ENCODE data around the gene ANKRD40CL.

Gene ANKRD40CL

GRCh38 chr17:50802609-50803571, 35.6 kb upstream of the ANKRD40CL start:
- peaks cover 6% of the 10 kb centered on the region; the same call in 1 of the 2 replicates for H3K4me1 ChIP-seq (ENCODE audit: low read length)
- no peaks in the 10 kb centered on the region for H3K79me2 ChIP-seq (ENCODE audit: low read length)
- no peaks in the 10 kb centered on the region for H3K9me2 ChIP-seq (replicated peaks; ENCODE audit: insufficient read depth, low read length)
- no peak for DNase-seq
- H4K20me1 ChIP-seq (ENCODE audit: insufficient read depth, low read length) = no peaks in the 10 kb centered on the region
- H3K27ac ChIP-seq (ENCODE audit: low read length) = no peak overlapping the region
- H3K4me3 ChIP-seq (ENCODE audit: low read length) = no peak overlapping the region
- no peak overlapping the region for H3K9ac ChIP-seq (ENCODE audit: low read length)
- H2AFZ ChIP-seq (ENCODE audit: low read length) = no peak overlapping the region; the same call in 1 of the 2 replicates
- TF ChIP-seq EZH2 (optimal IDR thresholded peaks at IDR 0.05; ENCODE audit: low read depth, low read length) (no peak), EZH2phosphoT487 (IDR thresholded peaks at IDR 0.05; ENCODE audit: low read length) (no peak)
- TF ChIP-seq, protein P1, sequence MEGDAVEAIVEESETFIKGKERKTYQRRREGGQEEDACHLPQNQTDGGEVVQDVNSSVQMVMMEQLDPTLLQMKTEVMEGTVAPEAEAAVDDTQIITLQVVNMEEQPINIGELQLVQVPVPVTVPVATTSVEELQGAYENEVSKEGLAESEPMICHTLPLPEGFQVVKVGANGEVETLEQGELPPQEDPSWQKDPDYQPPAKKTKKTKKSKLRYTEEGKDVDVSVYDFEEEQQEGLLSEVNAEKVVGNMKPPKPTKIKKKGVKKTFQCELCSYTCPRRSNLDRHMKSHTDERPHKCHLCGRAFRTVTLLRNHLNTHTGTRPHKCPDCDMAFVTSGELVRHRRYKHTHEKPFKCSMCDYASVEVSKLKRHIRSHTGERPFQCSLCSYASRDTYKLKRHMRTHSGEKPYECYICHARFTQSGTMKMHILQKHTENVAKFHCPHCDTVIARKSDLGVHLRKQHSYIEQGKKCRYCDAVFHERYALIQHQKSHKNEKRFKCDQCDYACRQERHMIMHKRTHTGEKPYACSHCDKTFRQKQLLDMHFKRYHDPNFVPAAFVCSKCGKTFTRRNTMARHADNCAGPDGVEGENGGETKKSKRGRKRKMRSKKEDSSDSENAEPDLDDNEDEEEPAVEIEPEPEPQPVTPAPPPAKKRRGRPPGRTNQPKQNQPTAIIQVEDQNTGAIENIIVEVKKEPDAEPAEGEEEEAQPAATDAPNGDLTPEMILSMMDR (IDR thresholded peaks at IDR 0.05; ENCODE audit: low read length) = no peak
- no peaks in the 10 kb centered on the region for H3F3A ChIP-seq (ENCODE audit: insufficient read depth, low read length)
- H3K4me2 ChIP-seq (ENCODE audit: low read depth, low read length) = no peak overlapping the region
- no peaks in the 10 kb centered on the region for H3K36me3 ChIP-seq (replicated peaks; ENCODE audit: insufficient read depth, low read length)
- H3K9me3 ChIP-seq (replicated peaks; ENCODE audit: insufficient read depth, low read length) = no peaks in the 10 kb centered on the region
- no peaks in the 10 kb centered on the region for H3K27me3 ChIP-seq (replicated peaks; ENCODE audit: insufficient read depth, low read length)

- no peaks in the 10 kb centered on the region for H3K9me2 ChIP-seq (replicated peaks; ENCODE audit: insufficient read depth, low read length)
- H3K9ac ChIP-seq (ENCODE audit: low read length) = no peak overlapping the region
- H3K4me3 ChIP-seq (ENCODE audit: low read length) = no peak overlapping the region
- H2AFZ ChIP-seq (ENCODE audit: low read length) = no peak overlapping the region
- TF ChIP-seq, protein P1 (IDR thresholded peaks at IDR 0.05; ENCODE audit: low read length) = no peak
- TF ChIP-seq EZH2 (optimal IDR thresholded peaks at IDR 0.05; ENCODE audit: low read depth, low read length) (no peak), EZH2phosphoT487 (IDR thresholded peaks at IDR 0.05; ENCODE audit: low read length) (no peak)
- H4K20me1 ChIP-seq (ENCODE audit: insufficient read depth, low read length) = no peaks in the 10 kb centered on the region
- no peaks in the 10 kb centered on the region for H3F3A ChIP-seq (ENCODE audit: insufficient read depth, low read length)
- H3K79me2 ChIP-seq (ENCODE audit: low read length) = no peaks in the 10 kb centered on the region
- H3K27ac ChIP-seq (ENCODE audit: low read length) = no peak overlapping the region
- H3K4me2 ChIP-seq (ENCODE audit: low read depth, low read length) = no peak overlapping the region
- no peaks in the 10 kb centered on the region for H3K9me3 ChIP-seq (replicated peaks; ENCODE audit: insufficient read depth, low read length)
- no peak for DNase-seq
- H3K27me3 ChIP-seq (replicated peaks; ENCODE audit: insufficient read depth, low read length) = no peaks in the 10 kb centered on the region
- H3K36me3 ChIP-seq (replicated peaks; ENCODE audit: insufficient read depth, low read length) = no peaks in the 10 kb centered on the region
- peaks cover 6% of the 10 kb centered on the region; the same call in 1 of the 2 replicates for H3K4me1 ChIP-seq (ENCODE audit: low read length)
Observed at GRCh38 chr17:50800196-50800700, 32.9 kb upstream of the ANKRD40CL start.

DNA sequence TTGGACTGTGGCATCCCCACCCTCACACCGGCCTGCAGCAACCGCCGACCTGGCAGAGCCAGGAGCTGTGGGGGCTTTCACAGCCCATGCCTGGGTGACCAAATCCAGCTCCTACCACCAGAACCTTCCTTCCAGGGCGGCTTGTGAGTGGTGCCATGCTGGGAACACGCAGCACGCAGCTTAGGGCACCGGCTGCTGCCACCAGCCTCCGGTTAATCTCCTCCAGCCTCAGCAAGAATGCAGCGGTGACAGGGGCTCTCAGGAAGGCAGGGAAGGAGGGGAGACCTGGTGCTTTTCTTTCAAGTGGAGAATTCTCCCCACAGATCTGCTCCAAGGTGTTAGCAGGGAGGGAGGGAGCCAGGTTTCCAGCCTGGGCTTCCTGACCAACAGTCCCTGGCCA, 32.3 kb upstream of the ANKRD40CL start:
- TF ChIP-seq EZH2phosphoT487 (IDR thresholded peaks at IDR 0.05; ENCODE audit: low read length) (no peak), EZH2 (optimal IDR thresholded peaks at IDR 0.05; ENCODE audit: low read depth, low read length) (no peak)
- TF ChIP-seq, protein P1 (IDR thresholded peaks at IDR 0.05; ENCODE audit: low read length) = no peak
- H3F3A ChIP-seq (ENCODE audit: insufficient read depth, low read length) = no peaks in the 10 kb centered on the region
- H3K9me2 ChIP-seq (replicated peaks; ENCODE audit: insufficient read depth, low read length) = no peaks in the 10 kb centered on the region
- no peaks in the 10 kb centered on the region for H4K20me1 ChIP-seq (ENCODE audit: insufficient read depth, low read length)
- no peaks in the 10 kb centered on the region for H3K79me2 ChIP-seq (ENCODE audit: low read length)
- H3K9ac ChIP-seq (ENCODE audit: low read length) = no peak overlapping the region
- H3K36me3 ChIP-seq (replicated peaks; ENCODE audit: insufficient read depth, low read length) = no peaks in the 10 kb centered on the region
- H2AFZ ChIP-seq (ENCODE audit: low read length) = no peak overlapping the region
- H3K4me3 ChIP-seq (ENCODE audit: low read length) = no peak overlapping the region
- no peaks in the 10 kb centered on the region for H3K27me3 ChIP-seq (replicated peaks; ENCODE audit: insufficient read depth, low read length)
- no peak overlapping the region for H3K4me2 ChIP-seq (ENCODE audit: low read depth, low read length)
- no peak for DNase-seq
- H3K4me1 ChIP-seq (ENCODE audit: low read length) = peaks cover 6% of the 10 kb centered on the region; the same call in 1 of the 2 replicates
- no peaks in the 10 kb centered on the region for H3K9me3 ChIP-seq (replicated peaks; ENCODE audit: insufficient read depth, low read length)
- no peak overlapping the region for H3K27ac ChIP-seq (ENCODE audit: low read length)
